Measurements from ENCODE around the gene BICDL1. TPM values are rescaled to one million over a fixed set of nuclear protein-coding genes. Genes with fewer than 3 reads are reported as not detected.

The BICDL1 gene
- 0.27 TPM in 1 of 2 replicates, not detected in the other for total RNA-seq

GRCh38 chr12:119988472-119989360, at the start of gene BICDL1:
BICDL1 (plus strand) TSS chr12:119989236; CDS start chr12:119989869, 633 bp downstream.

GRCh38 chr12:120116441-120116791, 127.4 kb downstream of the BICDL1 start, which contains the start of gene RAB35:
RAB35 (minus strand) TSS chr12:120116753; CDS start chr12:120116650, 103 bp downstream.

Other genes with a start within 250 kb of the BICDL1 start
- gene CIT, start 111.9 kb upstream of the BICDL1 start, total RNA-seq = 23.2 and 31.1 TPM in 2 replicates
- 46.3 and 48.2 TPM in 2 replicates for gene RAB35, start 127.5 kb downstream of the BICDL1 start, total RNA-seq
- gene GCN1, start 205.5 kb downstream of the BICDL1 start, total RNA-seq = 72.3 and 80.8 TPM in 2 replicates
- gene RPLP0, start 211.9 kb downstream of the BICDL1 start, total RNA-seq = 3,866 and 3,958 TPM in 2 replicates